ENCODE results near the gene PDAP1.

- no peak for TF ChIP-seq TBL1XR1 (IDR thresholded peaks at IDR 0.05; ENCODE audit: borderline replicate concordance, low read length, partially characterized antibody)
- TF ChIP-seq, protein P1, sequence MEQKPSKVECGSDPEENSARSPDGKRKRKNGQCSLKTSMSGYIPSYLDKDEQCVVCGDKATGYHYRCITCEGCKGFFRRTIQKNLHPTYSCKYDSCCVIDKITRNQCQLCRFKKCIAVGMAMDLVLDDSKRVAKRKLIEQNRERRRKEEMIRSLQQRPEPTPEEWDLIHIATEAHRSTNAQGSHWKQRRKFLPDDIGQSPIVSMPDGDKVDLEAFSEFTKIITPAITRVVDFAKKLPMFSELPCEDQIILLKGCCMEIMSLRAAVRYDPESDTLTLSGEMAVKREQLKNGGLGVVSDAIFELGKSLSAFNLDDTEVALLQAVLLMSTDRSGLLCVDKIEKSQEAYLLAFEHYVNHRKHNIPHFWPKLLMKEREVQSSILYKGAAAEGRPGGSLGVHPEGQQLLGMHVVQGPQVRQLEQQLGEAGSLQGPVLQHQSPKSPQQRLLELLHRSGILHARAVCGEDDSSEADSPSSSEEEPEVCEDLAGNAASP (CRISPR knock-in tag; IDR thresholded peaks at IDR 0.05; ENCODE audit: borderline replicate concordance), result no peak
- no peak for TF ChIP-seq NFRKB (IDR thresholded peaks at IDR 0.05)
- TF ChIP-seq ZNF354B (CRISPR knock-in tag; IDR thresholded peaks at IDR 0.05), result no peak
These were observed 40.5 kb upstream of the PDAP1 start for GRCh38 chr7:99448855-99449254.
